ENCODE results near the gene GLMP.

The GLMP gene

GRCh38 chr1:156282479-156283222 lies 12.8 kb downstream of the GLMP start, which contains the start of gene SMG5:
Gene SMG5 (minus strand): TSS chr1:156282825. CDS start chr1:156282680, 145 bp downstream.
- peak; percentile 96 for DNase-seq (ENCODE audit: low spot score)
- no peak for TF ChIP-seq CTCF (IDR thresholded peaks at IDR 0.05; ENCODE audit: extremely low read depth, insufficient read depth, missing control alignments)
- in situ Hi-C loops (cut with MboI; ENCODE audit: low pct_unique_long_range_greater_than_20kb, low sequenced_read_pairs, unreplicated experiment): no loop called here

GRCh38 chr1:156281693-156282478 lies 13.6 kb downstream of the GLMP start:
- no peak for DNase-seq (ENCODE audit: low spot score)
- TF ChIP-seq CTCF (IDR thresholded peaks at IDR 0.05; ENCODE audit: extremely low read depth, insufficient read depth, missing control alignments): no peak
- in situ Hi-C loops (cut with MboI; ENCODE audit: low pct_unique_long_range_greater_than_20kb, low sequenced_read_pairs, unreplicated experiment): no loop called here

- DNase-seq (ENCODE audit: low spot score): peak; percentile 68
- peak; percentile 16 for TF ChIP-seq CTCF (IDR thresholded peaks at IDR 0.05; ENCODE audit: extremely low read depth, insufficient read depth, missing control alignments)
- in situ Hi-C loops (cut with MboI; ENCODE audit: low pct_unique_long_range_greater_than_20kb, low sequenced_read_pairs, unreplicated experiment): no loop called here
These were observed 14.2 kb downstream of the GLMP start for GRCh38 chr1:156281281-156281680.

GRCh38 chr1:156279837-156280236 lies 15.6 kb downstream of the GLMP start:
- in situ Hi-C loops (cut with MboI; ENCODE audit: low pct_unique_long_range_greater_than_20kb, low sequenced_read_pairs, unreplicated experiment): no loop called here
- no peak for TF ChIP-seq CTCF (IDR thresholded peaks at IDR 0.05; ENCODE audit: extremely low read depth, insufficient read depth, missing control alignments)
- no peak for DNase-seq (ENCODE audit: low spot score)

- TF ChIP-seq CTCF (IDR thresholded peaks at IDR 0.05; ENCODE audit: extremely low read depth, insufficient read depth, missing control alignments): no peak
- in situ Hi-C loops (cut with MboI; ENCODE audit: low pct_unique_long_range_greater_than_20kb, low sequenced_read_pairs, unreplicated experiment): no loop called here
These were observed 18.5 kb downstream of the GLMP start for GRCh38 chr1:156276966-156277381.

GRCh38 chr1:156276532-156276931 lies 18.9 kb downstream of the GLMP start:
- DNase-seq (ENCODE audit: low spot score): no peak
- in situ Hi-C loops (cut with MboI; ENCODE audit: low pct_unique_long_range_greater_than_20kb, low sequenced_read_pairs, unreplicated experiment): no loop called here
- no peak for TF ChIP-seq CTCF (IDR thresholded peaks at IDR 0.05; ENCODE audit: extremely low read depth, insufficient read depth, missing control alignments)

More at GRCh38 chr1:156276966-156277381, 18.5 kb downstream of the GLMP start:
- no peak for DNase-seq (ENCODE audit: low spot score)

All from GM13977 (cell line).